Pancreas (tissue), 10 donors: Measurements from ENCODE around the gene AKT1. TPM values are rescaled to one million over a fixed set of nuclear protein-coding genes. Genes with fewer than 3 reads are reported as not detected.

Experiments
- ATAC-seq, 4 donors: fragments of 200-7000 bp; cut with Tn5 transposase; one replicate each; pipeline versions ENCODE4 v1.8.0 to v1.9.1; 2020; ENCODE audit warnings: mild to moderate bottlenecking in 4 of 4, moderate library complexity in 4 of 4
- DNase-seq, 6 donors: peaks; one replicate each; pipeline ENCODE4 v3.0.0-alpha.2; 2020
- FAIRE-seq: peaks from 2 replicates; lab custom pipeline; 2012; peaks lifted over from hg19 to GRCh38; lab: Jason Lieb, UNC
- H3K27ac ChIP-seq, 4 donors: fragments of 200-600 bp; sonication (generic); 1 replicate in 3 of 4; 2 replicates in 1 of 4; pipeline versions ENCODE4 v1.5.0 to v1.8.0; 2020
- H3K27me3 ChIP-seq, 4 donors: fragments of 200-600 bp; one replicate each; pipeline ENCODE4 v1.8.0; 2021
- H3K36me3 ChIP-seq, 3 donors: fragments of 200-600 bp; sonication (generic) in 1 of 3; one replicate each; pipeline versions ENCODE4 v1.5.0 to v1.8.0; 2020 to 2021
- H3K4me1 ChIP-seq, 3 donors: fragments of 200-600 bp; one replicate each; pipeline ENCODE4 v1.8.0; 2021
- H3K4me3 ChIP-seq, 4 donors: fragments of 200-600 bp; sonication (generic) in 2 of 4; one replicate each; pipeline versions ENCODE4 v1.5.0 to v1.8.0; 2020 to 2021
- H3K9me3 ChIP-seq, 4 donors: fragments of 200-600 bp; one replicate each; pipeline ENCODE4 v1.8.0; 2021
- CTCF ChIP-seq, 4 donors: fragments of 200-600 bp; sonication (generic) in 3 of 4; IDR thresholded peaks; one replicate each; pipeline versions ENCODE4 v1.5.0 to v1.8.0; 2021; ENCODE audit warnings: antibody characterized with exemption in 4 of 4
- WGBS, 2 donors: extraction: QIAGEN DNeasy Blood & Tissue Kit; methylation state at CpG; one replicate each; pipeline ENCODE4 v1.1.7; 2013; 5-methylcytosine and 5-hydroxymethylcytosine counted together
- intact Hi-C, 3 donors: fragments of 100-400 bp; cut with DNase I; formaldehyde crosslinking; loops; one replicate each; pipeline versions ENCODE4 v1.11.1 to v1.14.2; 2022
- polyA plus RNA-seq, 2 donors: library from polyadenylated mRNA; stranded (reverse); fragments of 200-250 nt; gene quantifications; one replicate each; pipeline ENCODE4 v1.2.3, GENCODE V29; 2013
- total RNA-seq, 6 donors: library from RNA; stranded (reverse); fragmentation: NEBNext Ultra II Directional in 4 of 6; extraction: Animal tissue kit (Norgen Biotek cat#: 25700) in 4 of 6; gene quantifications; one replicate each; pipeline versions ENCODE4 v1.2.1 to v1.2.4, GENCODE V29; 2021 to 2023
- donor health status: healthy with polysubstance abuse.
- donor health status: DM: no; HTN: no; CAD: no; lungs with moderate emphysema.
- donor health status: DM: no; HTN: no; CAD: no.
- donor health status: control.
- donor health status: control.
- donor health status: Bipolar disorder and iron deficiency.
- donor health status: DM: yes; HTN: yes; CAD: no.
- donor health status: DM: no; HTN: no; CAD: no.
- donor health status: DM: no; HTN: no; CAD: no.
- donor health status: DM: yes; HTN: yes; CAD: no.

Gene AKT1
- total and polyA plus RNA-seq, 8 donors = 70.0 to 106 (median 84.6) TPM

GRCh38 chr14:104747876-104748275 lies 47.7 kb downstream of the AKT1 start:
- H3K4me3 ChIP-seq = no peak overlapping the region
- H3K27me3 ChIP-seq = no peaks in the 10 kb centered on the region
- H3K9me3 ChIP-seq = no peaks in the 10 kb centered on the region
- no peaks in the 10 kb centered on the region for H3K36me3 ChIP-seq
- no peak for TF ChIP-seq CTCF (IDR thresholded peaks at IDR 0.05)
- 89 to 92% methylated on average over 9 of the region's 9 CpGs for WGBS, 2 donors
- intact Hi-C loops = no loop called here
- DNase-seq (peak in 2 of 6 donors; percentile 14 to 32), ATAC-seq (no peak), FAIRE-seq (no peak)
- no peak overlapping the region for H3K27ac ChIP-seq
- H3K4me1 ChIP-seq = peaks cover 0 to 3% (median 0%) of the 10 kb centered on the region in 3 donors

- WGBS, 2 donors = 42 to 43% methylated on average over 7 of the region's 7 CpGs
- FAIRE-seq (no peak), ATAC-seq (peak; percentile 62 to 86 (median 74)), DNase-seq (peak in 4 of 6 donors; percentile 46 to 65 (median 54))
- peak overlapping the region in 2 of 4 donors; percentile 33 to 37 for H3K27ac ChIP-seq
- no peak overlapping the region for H3K4me3 ChIP-seq
- TF ChIP-seq CTCF (IDR thresholded peaks at IDR 0.05) = no peak
- no peaks in the 10 kb centered on the region for H3K36me3 ChIP-seq
- H3K9me3 ChIP-seq = no peaks in the 10 kb centered on the region
- H3K4me1 ChIP-seq = peaks cover 0 to 3% (median 0%) of the 10 kb centered on the region in 3 donors
- intact Hi-C loops = no loop called here
- no peaks in the 10 kb centered on the region for H3K27me3 ChIP-seq
Observed at GRCh38 chr14:104746934-104747481, 48.5 kb downstream of the AKT1 start.

GRCh38 chr14:104746071-104746545 lies 49.4 kb downstream of the AKT1 start:
- WGBS, 2 donors = 86 to 88% methylated on average over 13 of the region's 13 CpGs
- ATAC-seq = no peak
- FAIRE-seq = no peak

GRCh38 chr14:104745431-104745830 lies 50.1 kb downstream of the AKT1 start:
- no peak for FAIRE-seq
- Histone ChIP-seq H3K4me1 (peaks cover 0 to 3% (median 0%) of the 10 kb centered on the region in 3 donors), H3K36me3 (no peaks in the 10 kb centered on the region), H3K27ac (no peak overlapping the region), H3K4me3 (no peak overlapping the region), H3K27me3 (no peaks in the 10 kb centered on the region), H3K9me3 (no peaks in the 10 kb centered on the region)
- peak in 2 of 6 donors; percentile 12 to 31 for DNase-seq
- no peak for TF ChIP-seq CTCF (IDR thresholded peaks at IDR 0.05)
- intact Hi-C loops = no loop called here
- WGBS, 2 donors = 94 to 95% methylated on average over 9 of the region's 9 CpGs
- no peak for ATAC-seq

More at GRCh38 chr14:104746071-104746545, 49.4 kb downstream of the AKT1 start:
- Histone ChIP-seq H3K4me3 (no peak overlapping the region), H3K9me3 (no peaks in the 10 kb centered on the region), H3K27ac (no peak overlapping the region), H3K4me1 (peaks cover 0 to 3% (median 0%) of the 10 kb centered on the region in 3 donors), H3K27me3 (no peaks in the 10 kb centered on the region), H3K36me3 (no peaks in the 10 kb centered on the region)
- TF ChIP-seq CTCF (IDR thresholded peaks at IDR 0.05) = no peak
- peak in 2 of 6 donors; percentile 17 to 41 for DNase-seq
- intact Hi-C loops = no loop called here

- ATAC-seq (no peak), FAIRE-seq (no peak)
- intact Hi-C loops = no loop called here
Observed at GRCh38 chr14:104744484-104744883, 51.1 kb downstream of the AKT1 start.

More at GRCh38 chr14:104744484-104744883, 51.1 kb downstream of the AKT1 start:
- no peaks in the 10 kb centered on the region for H3K27me3 ChIP-seq
- WGBS, 2 donors = 93 to 98% methylated on average over 10 of the region's 10 CpGs
- peaks cover 0 to 3% (median 0%) of the 10 kb centered on the region in 3 donors for H3K4me1 ChIP-seq
- H3K36me3 ChIP-seq = no peaks in the 10 kb centered on the region
- DNase-seq = peak in 1 of 6 donors; percentile 20
- H3K27ac ChIP-seq = no peak overlapping the region
- H3K4me3 ChIP-seq = no peak overlapping the region
- H3K9me3 ChIP-seq = no peaks in the 10 kb centered on the region
- TF ChIP-seq CTCF (IDR thresholded peaks at IDR 0.05) = no peak
